Stimulated activated naive CD4-positive, alpha-beta T cell (primary cell): ENCODE measurements around the gene SCARF1.

Experiments used
- DNase-seq, 6 experiments: peaks; one replicate each; lab custom pipeline; 2025; lab: John Stamatoyannopoulos, UW

The SCARF1 gene

GRCh38 chr17:1648173-1648962 lies 2.8 kb upstream of the SCARF1 start:
- DNase-seq: peak in 1 of 6 experiments; percentile 35

DNA sequence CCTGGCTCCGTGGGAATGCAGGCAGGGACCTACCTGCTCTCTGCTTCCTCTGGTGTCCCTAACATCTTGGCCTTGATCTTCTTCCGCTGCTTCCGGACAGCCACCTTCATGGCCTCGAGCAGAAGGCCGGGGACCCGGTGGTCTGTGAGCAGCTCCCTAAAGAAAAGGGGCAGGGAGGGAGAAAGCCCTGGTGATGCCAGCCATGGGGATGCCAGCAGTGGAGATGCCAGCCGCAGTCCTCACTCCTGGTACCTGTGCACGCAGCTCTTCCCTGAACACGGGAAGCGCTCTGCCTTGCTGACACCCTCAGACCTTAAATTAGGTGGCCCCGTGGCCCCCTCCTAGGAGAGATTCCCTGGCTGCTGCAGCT lies 2.3 kb upstream of the SCARF1 start:
- DNase-seq: no peak

- DNase-seq: no peak
Observed at GRCh38 chr17:1646199-1646875, 805 bp upstream of the SCARF1 start.

GRCh38 chr17:1644493-1645206 lies 882 bp downstream of the SCARF1 start:
- peak in 1 of 6 experiments; percentile 20 for DNase-seq

- no peak for DNase-seq
Observed at GRCh38 chr17:1643999-1644492, 1.5 kb downstream of the SCARF1 start.

GRCh38 chr17:1643293-1643998 lies 2.1 kb downstream of the SCARF1 start:
- peak; percentile 54 to 85 (median 77) for DNase-seq

GRCh38 chr17:1641065-1641403 lies 4.5 kb downstream of the SCARF1 start:
- no peak for DNase-seq

GRCh38 chr17:1640329-1641064 lies 5.0 kb downstream of the SCARF1 start:
- DNase-seq: no peak

DNA sequence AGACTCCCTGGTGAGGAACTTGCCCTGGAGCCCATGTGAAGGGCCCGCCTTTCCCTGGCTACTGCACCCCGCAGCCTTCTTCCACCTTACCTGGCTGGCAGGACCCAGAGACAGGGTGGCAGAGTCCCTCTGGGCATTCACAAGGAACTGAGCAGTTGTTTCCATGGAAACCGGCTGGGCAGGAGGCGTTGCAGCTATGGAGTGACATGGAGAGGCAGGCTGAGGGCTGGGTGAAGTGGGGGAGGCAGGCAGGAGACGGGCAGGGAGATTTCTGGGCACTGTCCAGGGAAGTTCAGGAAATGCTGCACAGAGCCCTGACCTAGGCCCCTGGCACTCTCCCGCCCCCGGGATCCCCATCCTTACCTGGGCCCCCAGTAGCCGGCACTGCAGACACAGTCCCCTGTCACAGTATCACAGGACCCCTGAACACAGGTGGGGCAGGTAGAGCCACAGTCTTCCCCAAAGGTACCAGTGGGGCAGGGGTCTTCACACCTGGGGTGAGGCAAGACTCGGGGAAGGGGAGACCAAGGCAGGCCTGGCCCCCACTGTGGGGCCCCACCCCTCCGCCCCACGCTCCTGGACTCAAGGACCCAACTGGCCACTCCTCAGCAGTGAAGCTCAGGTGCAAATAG lies 5.9 kb downstream of the SCARF1 start:
- DNase-seq: no peak

DNA sequence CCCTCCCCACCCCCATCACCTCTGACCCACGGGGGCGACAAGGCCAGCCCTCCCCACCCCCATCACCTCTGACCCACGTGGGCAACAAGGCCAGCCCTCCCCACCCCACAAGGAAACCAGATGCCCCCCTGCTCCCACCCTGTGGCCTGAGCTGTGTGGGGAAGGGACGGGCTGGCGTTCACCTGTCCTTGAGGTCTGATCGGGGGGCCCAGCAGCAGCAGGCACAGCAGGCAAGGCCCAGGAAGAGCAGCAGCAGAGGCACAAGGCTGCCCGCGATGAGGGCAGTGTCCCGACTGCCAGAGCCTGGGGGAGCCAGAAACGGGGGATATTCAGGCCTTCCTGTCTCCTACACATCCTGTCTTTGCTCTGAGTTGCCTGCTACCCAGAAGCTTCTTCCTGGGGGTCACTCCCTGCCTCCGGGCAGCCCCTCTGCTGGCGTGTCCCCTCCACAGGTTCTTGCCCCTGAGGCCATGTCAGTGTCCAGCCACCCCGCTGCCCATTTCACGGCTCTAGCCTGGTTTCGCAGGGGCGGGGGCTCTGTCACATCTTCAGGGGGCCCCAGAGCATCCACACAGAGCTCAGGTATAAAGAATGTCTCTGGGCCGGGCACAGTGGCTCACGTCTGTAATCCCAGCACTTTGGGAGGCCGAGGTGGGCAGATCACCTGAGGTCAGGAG lies 6.8 kb downstream of the SCARF1 start:
- no peak for DNase-seq

- no peak for DNase-seq
Observed at GRCh38 chr17:1638171-1638590, 7.4 kb downstream of the SCARF1 start.

DNA sequence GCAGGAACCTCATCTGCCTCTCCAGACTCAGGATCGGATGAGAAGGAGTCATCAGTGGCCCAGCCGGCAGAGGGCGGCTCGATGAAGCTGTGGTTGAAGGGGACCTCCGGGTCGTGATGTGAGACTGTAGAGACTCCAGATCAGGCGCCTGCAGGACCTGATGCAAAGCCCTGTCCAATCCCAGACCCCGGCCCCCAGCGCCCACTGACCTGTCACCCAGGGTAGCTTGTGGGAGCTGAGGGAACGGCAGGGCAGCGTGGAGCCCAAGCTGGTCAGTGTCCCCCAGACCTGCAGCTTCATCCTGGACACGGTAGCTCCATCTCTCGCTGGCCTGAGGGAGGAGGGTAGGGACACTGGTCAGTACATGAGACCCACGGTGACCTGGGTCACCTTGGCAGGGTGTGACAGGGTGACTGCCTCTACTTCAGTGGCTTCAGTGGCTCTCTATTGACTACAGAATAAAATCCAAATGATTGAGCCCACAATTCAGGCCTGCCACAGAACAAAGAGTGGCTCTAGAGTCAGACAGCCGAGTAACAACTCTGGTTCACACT lies 8.7 kb downstream of the SCARF1 start:
- DNase-seq: no peak

GRCh38 chr17:1635675-1636465 lies 9.7 kb downstream of the SCARF1 start:
- DNase-seq: no peak

- DNase-seq: no peak
Observed at GRCh38 chr17:1634841-1635650, 10.5 kb downstream of the SCARF1 start.

DNA sequence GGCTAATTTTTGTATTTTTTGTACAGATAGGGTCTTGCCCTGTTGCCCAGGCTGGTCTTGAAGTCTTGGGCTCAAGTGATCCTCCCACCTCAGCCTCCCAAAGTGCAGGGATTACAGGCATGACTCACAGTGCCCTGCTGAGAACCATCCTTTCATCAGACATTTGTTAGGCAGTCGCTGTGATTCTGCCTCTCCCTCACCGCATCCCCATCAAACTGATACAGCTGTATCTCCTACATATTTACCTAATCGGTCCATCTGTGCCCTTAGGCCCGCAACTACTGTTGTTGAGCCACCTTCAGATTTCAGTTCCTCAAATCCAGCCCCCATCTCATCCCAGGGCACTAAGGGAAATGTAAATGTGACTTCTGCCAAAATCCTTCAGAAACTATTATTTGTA lies 14.9 kb downstream of the SCARF1 start:
- no peak for DNase-seq

GRCh38 chr17:1629504-1630310 lies 15.8 kb downstream of the SCARF1 start:
- peak in 5 of 6 experiments; percentile 39 to 59 (median 52) for DNase-seq

GRCh38 chr17:1628856-1629503 lies 16.6 kb downstream of the SCARF1 start:
- DNase-seq: peak; percentile 79 to 90 (median 86)
